DMS79 treated with DMSO at 0.1 percent for 48 hours (cell line): Measurements from ENCODE around the gene HAP1.
A peak's percentile ranks its signal among the peaks of the same experiment; 100 is the strongest.

Source experiments
- DNase-seq: peaks from one replicate; lab custom pipeline; 2025; lab: John Stamatoyannopoulos, UW

The HAP1 gene

DNA sequence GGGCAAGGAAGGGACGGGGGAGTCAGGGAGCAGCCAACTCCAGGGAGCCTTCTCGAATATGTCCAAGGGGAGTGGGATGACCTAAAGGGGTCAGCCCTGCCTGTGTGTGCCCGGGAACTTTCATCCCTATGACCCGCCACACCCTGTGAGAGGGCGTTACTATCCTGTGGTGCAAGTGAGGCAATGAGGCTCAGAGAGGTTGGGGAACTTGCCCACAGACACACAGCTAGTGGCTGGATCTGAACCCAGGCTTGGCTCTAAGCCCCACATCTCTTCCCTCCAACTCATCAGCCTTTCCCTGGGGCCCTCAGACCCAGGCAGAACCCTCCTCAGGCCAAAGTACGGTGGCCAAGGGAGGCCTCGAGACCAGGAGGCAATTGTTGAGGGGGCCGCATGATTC lies 28.9 kb upstream of the HAP1 start:
- no peak for DNase-seq

DNA sequence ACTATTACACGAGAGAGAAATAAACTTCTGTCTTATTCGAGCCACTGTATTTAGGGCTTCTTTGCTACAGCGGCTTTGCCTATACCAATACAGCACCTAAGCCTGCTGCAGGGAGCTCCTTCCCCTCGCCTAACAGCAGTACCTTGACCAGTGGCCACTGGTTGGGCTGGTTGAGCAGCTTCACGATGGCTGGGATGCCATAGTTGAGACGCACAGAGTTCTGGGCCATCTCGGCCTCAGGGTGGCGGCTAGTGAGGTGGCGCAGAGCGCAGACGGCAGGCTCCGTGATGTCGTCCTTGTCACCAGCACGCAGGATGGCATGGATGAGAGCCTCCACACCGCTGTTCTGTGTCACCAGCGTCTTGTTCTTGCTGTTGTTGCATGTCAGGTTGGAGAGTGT lies 28.4 kb upstream of the HAP1 start:
- DNase-seq: no peak

DNA sequence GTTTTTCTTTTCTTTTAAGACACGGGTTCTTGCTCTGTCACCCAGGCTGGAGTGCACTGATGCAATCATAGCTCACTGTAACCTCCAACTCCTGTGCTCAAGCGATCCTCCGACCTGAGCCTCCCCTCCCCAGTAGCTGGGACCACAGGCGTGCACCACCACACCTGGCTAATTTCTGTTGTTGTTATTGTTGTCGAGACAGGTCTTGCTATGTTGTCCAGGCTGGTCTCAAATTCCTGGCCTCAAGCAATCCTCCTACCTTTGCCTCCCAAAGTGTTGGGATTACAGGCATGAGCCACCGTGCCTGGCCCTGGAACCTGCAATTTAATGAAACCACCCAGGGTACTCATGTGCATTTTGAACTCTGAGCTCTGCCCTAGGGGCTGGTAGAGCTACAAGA lies 27.9 kb upstream of the HAP1 start:
- DNase-seq: no peak

DNA sequence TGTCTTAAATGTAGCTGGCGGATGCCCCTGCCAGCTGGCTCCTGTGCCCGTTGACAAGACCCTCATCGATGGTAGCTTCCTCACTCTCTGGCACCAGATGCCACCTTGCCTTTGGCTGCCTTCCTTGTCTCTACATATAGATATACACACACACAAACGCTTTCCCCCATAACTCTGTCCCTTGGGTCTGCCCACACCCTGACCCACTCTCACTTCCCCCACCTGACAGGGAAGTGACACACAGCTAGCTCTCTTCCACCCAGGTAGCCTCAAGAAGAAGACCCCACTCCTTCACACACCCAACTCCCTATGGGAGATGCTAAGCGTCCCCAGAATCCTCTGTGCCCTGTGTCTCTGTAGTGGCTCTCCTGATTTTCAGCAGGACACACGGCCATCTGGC lies 26.4 kb upstream of the HAP1 start:
- DNase-seq: no peak

DNA sequence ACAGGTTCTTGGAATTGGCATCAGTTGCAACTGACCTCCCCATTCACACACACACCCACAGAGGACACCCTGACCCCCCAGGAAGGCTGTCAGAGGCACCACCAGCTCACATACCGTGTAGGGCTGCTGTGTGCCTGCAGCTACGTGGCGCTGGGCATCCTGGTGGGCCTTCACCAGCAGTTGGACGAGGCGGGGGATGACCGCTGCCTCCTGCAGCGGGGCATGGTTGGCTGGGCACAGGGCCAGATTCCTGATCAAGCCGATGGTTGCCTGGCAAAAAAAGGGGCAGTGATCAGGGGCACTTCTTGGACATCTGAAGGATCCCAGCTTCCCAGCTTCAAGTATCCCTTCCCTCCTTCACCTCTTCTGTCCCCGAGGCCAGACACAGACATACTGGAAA lies 24.2 kb upstream of the HAP1 start:
- DNase-seq: no peak

DNA sequence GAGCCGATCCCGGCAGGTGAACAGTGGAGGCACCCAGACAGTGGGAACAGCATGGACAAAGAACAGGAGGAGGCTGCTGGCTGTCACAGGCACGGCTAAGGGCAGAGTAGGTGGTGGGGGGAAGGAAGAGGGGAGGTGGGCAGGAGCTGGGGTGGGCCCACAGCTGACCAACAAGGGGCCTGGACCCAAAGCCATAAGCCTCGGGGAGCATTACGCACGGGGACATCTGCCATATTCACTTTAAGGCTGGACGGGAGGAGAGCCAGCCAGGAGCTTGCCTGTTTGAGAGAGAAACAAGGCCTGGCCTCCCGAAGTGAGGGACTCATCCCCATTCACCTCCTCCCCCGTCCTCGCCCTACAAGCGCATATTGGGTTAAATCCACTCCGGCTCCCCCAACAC lies 19.6 kb upstream of the HAP1 start:
- DNase-seq: no peak

DNA sequence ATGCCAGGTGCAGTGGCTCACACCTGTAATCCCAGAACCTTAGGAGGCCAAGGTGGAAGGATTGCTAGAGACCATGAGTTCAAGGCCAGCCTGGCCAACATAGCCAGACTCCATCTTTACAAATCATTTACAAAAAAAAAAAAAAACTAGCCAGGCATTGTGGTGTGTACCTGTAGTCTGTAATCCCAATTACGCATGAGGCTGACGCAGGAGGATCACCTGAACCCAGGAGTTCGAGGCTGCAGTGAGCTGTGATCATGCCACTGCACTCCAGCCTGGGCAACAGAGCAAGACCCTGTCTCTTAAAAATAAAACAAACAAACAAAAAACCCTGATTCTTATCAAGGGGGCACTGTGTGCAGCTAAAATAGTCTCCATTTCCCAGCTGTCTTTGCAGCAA lies 16.8 kb upstream of the HAP1 start:
- DNase-seq: no peak

DNA sequence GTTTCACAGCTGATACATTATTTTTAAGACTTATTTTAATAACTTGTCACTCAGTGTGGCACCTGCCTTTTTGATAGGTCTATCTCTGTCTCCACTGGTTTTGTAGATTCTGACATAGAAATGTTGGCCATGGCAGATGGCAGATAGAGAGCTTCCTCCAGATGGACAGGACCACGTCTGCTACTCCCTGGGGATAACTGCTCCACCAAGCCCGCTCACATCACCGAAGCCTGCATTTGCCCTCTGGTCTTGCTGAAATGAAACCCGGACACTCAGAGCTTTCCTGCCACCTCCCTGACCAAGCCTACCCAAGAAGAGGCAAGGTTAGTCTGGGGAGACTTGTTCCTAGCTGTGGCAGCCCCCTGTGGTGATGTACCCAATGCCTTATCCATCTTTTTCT lies 16.4 kb upstream of the HAP1 start:
- DNase-seq: no peak

DNA sequence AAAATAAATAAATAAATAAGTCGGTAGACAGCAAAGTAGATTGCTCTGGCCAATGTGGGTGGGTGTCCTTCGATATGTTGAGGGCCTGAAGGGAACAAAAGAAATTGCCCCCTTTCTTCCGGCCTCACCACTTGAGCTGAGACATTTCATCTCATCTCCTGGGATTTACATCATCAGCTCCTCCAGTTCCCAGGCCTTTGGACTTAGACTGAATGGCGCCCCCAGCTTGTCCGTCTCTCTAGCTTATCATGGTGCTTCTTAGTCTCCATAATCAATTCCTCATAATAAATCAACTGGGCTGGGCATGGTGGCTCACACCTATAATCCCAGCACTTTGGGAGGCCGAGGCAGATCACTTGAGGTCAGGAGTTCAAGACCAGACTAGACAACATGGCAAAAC lies 13.8 kb upstream of the HAP1 start:
- no peak for DNase-seq

DNA sequence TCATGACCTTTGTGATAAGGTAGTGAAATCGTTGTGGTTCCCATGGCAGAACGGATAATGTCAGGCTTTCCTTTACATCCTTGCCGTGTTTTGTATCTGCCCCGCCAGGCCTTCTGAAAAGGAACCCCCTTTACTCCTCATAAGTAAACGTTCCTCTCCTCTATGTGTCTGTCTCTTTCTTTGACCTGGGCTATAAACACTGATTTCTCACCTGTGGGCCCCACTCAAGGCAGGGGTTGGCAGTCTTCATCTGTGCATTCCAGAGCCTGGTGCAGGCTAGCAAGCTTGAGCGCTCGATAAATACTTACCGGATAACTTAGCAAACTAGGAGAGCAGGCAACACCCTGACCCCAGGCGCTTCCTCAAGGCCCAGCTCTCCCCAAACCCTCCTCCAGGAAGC lies 7.3 kb upstream of the HAP1 start:
- DNase-seq: no peak

DNA sequence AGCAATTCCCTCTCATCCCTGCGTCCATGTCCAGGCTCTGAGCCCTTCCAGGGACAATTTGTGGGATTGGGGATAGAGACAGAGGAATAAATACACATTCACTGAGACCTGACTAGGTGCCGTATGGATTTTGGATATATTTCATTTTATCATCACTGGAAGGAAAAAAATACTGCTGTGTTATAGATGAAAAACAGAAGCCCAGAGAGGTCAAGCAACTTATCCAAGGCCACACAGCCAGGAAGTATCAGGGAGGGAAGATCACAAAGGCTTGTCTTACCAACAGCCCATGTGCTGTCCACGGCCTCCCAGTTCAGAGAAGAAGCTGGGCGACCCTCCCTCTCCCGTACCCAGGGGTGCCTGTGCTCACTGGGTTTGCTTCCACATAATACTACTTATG lies 6.1 kb upstream of the HAP1 start:
- no peak for DNase-seq

DNA sequence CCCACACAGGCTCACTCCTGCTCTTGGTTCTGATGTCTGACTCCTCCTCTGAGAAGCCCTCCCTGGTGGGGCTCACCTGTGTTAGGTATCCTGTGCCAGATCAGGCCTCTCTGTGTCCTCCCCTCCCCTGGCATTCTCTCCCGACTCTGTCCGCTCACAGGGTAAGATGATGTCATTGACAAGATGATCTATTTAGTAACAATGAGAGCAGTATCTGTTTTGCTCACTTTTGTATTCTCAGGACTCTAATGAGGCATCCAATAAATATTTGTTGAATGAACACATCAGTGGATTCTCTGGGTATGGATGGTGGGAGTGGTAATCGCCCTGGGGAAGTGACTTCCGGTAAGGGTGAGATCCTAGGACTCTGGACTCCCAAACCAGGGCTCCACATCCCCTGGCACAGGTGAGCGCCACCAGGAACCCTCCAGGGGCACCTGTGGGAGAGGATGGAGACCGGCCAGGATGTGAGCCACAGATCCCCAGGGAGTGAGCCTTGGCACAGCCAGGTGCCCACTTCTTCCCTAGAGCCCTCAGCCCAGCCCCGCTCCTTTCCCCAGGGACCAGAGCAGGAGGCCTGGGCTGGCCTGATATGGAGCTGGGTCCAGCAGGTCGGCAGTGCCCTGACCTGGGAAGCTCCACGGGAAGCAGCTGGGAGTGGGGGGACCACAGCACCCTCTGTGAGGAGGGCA lies 5.4 kb upstream of the HAP1 start:
- no peak for DNase-seq

DNA sequence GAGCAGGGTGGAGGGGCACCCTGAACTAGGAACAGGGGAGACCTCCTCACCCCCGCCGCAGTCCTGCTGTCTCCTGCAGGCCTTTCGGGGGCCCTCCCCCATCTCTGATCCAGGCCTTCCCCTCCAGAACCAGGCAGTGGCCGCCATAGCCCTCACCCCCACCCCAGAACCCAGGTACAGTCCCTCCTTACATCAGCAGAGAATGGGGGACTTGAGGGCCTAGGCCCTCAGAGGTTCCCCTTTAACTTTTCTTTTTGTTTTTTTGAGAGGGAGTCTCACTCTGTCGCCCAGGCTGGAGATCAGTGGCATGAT lies 4.3 kb upstream of the HAP1 start:
- no peak for DNase-seq

DNA sequence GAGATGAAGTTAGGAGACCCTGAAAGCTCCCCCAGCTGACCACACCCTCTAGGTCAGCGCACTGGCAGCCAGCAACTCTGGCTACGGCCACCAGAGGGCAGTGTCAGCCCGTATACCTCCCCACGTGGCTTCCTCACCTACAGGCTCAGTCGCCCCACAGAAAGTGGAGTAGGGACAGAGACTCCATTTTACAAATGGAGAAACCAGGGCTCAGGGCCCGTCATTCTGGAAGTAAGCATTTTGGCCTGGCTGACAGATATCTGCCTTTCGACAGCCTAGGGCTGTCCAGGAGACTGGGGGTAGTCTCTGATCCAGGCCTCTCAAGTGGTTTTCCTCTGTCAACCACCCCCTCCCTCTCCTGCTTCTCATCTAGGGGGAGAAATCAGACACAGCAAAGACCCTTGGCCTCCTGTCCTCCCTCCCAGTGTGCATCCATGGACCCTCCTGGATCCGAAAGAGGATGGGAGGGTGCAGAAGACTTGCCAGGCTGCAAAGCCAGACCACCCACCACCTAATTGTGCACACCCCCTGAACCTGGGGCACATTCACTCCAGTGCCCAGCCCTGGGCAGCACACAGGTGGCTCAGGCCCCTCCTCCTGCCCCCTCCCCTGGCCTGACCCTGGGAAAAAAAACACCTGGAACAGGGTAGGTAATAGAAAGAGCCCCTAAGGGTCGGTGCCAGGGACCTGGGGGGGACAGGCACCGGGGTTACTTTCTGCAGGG lies 3.8 kb upstream of the HAP1 start:
- DNase-seq: peak; percentile 79

DNA sequence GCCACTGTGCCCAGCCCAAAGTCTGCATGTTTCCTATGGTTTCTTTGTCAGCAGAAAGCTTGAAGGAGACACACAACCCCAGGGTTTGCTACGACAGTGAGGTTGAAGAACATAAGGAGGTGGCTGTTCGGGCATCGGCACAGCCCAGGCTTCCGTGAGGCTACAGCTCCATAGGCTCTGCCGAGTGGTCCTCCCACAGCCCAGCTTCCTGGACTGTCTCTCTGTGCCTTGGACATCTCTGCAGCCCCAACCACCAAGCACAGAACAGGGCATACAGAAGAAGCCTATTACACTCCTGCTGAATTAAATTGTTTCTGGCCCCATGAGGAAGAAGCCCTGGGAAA lies 3.2 kb upstream of the HAP1 start:
- DNase-seq: no peak

DNA sequence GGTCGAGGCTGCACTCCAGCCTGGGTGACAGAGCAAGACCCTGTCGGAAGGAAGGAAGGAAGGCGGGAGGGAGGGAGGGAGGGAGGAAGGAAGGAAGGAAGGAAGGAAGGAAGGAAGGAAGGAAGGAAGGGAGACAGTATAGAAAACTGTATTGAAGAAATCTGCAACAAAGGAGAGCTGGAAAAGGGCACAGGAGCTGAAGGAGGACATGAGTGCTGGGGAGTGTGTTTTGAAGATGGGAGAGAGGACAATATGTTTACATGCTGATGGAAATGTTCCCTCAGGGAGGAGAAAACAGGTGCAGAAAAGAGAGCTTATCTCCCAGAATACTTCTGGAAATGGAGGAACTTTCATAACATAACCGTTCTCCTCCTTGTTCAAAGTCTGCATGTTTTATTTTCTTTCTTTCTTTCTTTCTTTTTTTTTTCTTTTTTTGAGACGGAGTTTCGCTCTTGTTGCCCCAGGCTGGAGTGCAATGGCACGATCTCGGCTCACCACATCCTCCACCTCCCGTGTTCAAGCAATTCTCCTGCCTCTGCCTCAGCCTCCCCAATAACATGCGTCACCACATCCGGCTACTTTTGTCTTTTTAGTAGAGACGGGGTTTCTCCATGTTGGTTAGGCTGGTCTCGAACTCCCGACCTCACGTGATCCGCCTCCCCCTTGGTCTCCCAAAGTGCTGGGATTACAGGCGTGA lies 2.7 kb upstream of the HAP1 start:
- DNase-seq: no peak

DNA sequence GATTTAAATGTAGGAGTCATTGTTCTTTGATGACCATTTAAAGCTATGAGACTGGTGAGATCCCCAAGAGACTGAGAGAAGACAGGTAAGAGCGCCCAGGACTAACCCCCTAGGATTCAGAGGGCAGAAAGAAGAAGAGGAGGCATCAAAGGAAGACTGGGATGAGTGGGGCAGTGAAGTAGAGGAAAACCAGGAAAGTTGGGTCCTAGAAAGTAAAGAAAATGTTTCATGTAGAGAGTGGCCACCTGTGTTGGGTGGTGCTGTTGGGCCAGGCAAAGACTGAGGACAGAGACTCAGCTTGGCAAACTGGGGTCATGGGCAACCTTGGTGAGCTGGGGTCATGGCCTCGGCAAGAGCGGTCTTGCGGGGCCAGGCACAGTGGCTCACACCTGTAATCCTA lies 1.3 kb upstream of the HAP1 start:
- no peak for DNase-seq

DNA sequence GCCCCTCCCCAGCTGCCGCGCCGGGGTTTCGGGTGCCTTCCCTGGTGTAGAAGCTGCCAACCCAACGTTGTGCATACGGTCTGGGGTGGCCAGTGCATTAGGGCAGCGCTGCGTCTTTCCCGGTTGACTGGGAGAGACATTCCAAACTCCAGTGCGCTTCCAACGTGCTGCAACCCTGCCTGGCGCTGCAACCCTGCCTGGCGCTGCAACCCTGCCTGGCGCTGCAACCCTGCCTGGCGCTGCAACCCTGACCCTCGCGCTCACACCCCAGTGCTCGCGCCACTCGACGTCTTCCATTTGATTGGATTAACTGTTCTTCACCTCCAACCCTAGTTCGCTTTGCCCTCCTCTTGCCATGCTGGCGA lies 488 bp upstream of the HAP1 start:
- peak; percentile 39 for DNase-seq

DNA sequence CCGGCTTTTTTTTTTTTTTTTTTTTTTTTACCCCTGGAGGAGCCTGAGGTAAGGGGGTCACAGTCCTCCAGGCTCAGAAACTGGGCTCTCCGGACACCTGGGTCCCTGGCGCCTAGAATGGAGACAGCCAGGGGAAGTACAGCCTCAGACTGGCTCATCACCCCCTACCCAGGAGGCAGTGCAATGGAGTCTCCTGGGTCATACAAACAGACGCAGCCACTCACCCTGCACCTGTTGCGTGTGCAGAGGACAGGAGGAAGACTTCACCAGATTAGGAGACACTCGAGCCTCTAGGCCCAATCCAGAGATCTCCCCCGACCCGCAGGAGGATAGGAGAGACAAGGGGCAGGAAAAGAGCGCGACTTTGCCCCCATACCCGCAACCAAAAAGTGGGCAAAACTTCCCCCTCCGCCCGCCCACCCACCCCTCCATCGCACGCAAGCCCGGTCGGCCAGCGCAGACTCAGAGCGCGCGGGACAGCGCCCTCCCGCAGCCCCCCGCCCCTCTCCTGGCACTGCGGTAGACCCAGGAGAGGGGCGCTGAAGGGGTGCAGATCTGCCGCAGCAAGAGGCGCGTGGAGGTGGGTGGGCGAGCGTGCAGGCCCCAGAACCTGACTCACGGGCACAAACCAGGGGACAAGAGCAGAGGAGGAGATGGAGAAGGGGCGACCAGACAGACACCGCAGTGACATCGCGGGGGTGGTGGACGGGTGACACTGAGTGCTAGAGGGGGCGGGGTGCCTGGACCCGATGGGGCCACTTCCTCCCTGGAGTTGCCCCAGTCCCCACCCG lies 900 bp downstream of the HAP1 start:
- no peak for DNase-seq

DNA sequence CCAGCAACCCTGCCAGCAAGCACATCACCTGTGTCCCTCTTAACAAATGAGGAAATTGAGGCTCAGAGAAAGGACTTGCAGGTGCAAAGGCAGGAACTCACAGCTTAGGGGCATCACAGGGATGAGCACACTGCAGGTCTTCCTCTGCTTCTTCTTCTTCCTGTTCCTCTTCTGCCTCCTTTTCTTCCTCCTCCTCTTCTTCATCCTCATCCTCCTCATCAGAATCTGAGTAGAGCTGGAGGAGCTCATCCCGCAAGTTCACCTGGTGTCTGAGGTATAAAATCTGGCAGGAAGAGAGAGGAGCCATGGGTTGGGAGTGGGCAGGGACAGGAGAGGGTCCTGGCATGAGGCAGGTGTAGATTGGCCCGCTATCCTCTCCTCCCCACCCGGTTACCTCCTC lies 2.6 kb downstream of the HAP1 start:
- DNase-seq: no peak

DNA sequence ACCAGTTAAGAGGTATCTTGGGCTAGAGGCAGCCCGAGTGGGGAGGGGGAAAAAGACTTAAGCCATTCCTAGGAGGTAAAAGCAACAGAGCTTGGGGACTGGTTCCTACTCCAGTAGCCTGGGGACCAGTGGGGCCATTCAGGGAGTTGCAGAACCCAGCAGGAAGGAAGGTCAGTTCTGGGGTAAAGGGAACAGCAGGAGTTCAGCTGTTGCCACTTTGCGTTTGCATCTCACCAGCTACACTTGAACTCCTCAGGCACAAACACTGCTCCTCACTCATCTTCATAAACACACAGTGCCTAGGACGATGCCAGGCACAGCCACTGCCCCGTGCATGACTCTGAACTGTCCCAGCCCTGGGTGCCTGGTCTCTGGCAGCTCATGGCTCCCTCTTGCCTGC lies 4.0 kb downstream of the HAP1 start:
- DNase-seq: no peak

DNA sequence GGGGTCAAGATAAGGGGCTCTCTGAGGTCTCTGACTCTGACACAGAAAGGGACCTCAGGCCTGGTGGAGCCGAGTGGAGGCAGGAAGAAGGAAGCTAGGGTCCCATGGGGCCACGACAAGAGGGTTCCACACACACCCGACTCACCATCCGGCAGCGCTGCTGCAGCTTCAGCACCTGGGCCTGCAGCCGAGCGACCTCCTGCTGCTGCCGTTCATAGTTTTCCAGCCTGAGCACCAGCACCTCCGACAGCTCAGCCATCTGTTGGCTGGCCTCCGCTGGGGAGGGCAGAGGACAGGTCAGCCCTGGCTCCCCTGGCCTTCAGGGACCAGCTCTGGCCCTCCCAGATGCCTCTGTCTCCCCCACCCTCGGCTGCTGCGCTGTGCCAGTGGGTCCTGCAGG lies 6.4 kb downstream of the HAP1 start:
- no peak for DNase-seq

DNA sequence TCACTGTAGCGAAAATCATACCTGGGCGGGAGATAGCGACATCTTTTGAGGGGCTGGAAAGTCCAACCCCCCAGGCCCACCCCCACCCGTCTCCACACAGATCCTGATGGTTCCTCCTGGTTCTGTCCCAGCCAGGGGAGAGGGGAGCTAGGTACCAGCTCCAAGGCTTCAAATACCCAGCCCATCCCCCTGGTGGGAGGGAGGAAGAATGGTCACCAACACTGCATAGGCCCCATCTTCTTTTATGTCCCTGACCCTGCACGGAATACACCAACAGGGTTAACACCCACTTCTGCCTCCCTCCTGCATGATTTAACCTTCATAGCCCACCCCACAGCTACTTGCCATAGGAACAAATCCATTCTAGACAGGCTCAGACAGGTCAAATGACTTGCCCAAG lies 9.3 kb downstream of the HAP1 start:
- no peak for DNase-seq
